Activated T-cell treated with anti-CD3 and anti-CD28 coated beads, Interleukin-2, amount 50 U/mL, for 4 hours (primary cell): ENCODE measurements around the gene C2CD4A. TPM values are rescaled to one million over a fixed set of nuclear protein-coding genes. Genes with fewer than 3 reads are reported as not detected.
"Not testable (repeated sequence)": the region's sequence is repeated elsewhere in the genome, so short reads cannot be mapped to it uniquely, and the experiment has no call there.

ENCODE experiments used
- ATAC-seq, 2 donors: fragments of 200-7000 bp; cut with Tn5 transposase; one replicate each; pipeline ENCODE4 v1.10.0; 2021
- DNase-seq: peaks from one replicate; pipeline ENCODE4 v3.0.0-alpha.2; 2020
- H3K27me3 Mint-ChIP-seq: one replicate; pipeline ENCODE4 v1.8.0; 2021; ENCODE audit warnings: low read depth, mixed read lengths
- H3K36me3 Mint-ChIP-seq: one replicate; pipeline ENCODE4 v1.8.0; 2022; ENCODE audit warnings: mixed read lengths; ENCODE audit not compliant: insufficient read depth
- H3K4me1 Mint-ChIP-seq: one replicate; pipeline ENCODE4 v1.8.0; 2021; ENCODE audit warnings: low read depth, mixed read lengths
- H3K4me3 Mint-ChIP-seq: one replicate; pipeline ENCODE4 v1.8.0; 2021; ENCODE audit warnings: mild to moderate bottlenecking, moderate library complexity, mixed read lengths
- H3K9me3 Mint-ChIP-seq: one replicate; pipeline ENCODE4 v1.8.0; 2021; ENCODE audit warnings: mixed read lengths
- total RNA-seq, 3 donors: library from RNA; stranded (reverse); gene quantifications; one replicate each; pipeline ENCODE4 v1.2.1, GENCODE V29; 2021

C2CD4A gene
- total RNA-seq = 1 to 10 TPM in 1 of 3 donors, under 1 TPM in 2; 0.43 to 1.0 (median 0.69) TPM

- peak within 1 kb of the TSS; percentile 82 for H3K4me3 Mint-ChIP-seq
- H3K36me3 Mint-ChIP-seq = no peaks in the 10 kb centered on the region
- ATAC-seq (peak; percentile 58 to 64), DNase-seq (peak; percentile 53)
- no peaks in the 10 kb centered on the region for H3K9me3 Mint-ChIP-seq
- peaks cover 19% of the 10 kb centered on the region for H3K27me3 Mint-ChIP-seq
- peaks cover 30% of the 10 kb centered on the region for H3K4me1 Mint-ChIP-seq
Measured at GRCh38 chr15:62066663-62067447, at the start of gene C2CD4A. C2CD4A (plus strand) TSS chr15:62066977; CDS start chr15:62067614, 637 bp downstream.

- no peak for DNase-seq
- Mint-ChIP-seq H3K9me3 (peaks cover 4% of the 10 kb centered on the region), H3K4me3 (no peak overlapping the region), H3K4me1 (peaks cover 1% of the 10 kb centered on the region), H3K36me3 (peaks cover 52% of the 10 kb centered on the region), H3K27me3 (no peaks in the 10 kb centered on the region)
- no peak for ATAC-seq
Measured at GRCh38 chr15:62020576-62021160, 46.1 kb upstream of the C2CD4A start.

GRCh38 chr15:62021991-62022600 is 44.7 kb upstream of the C2CD4A start:
- Mint-ChIP-seq H3K4me1 (peaks cover 8% of the 10 kb centered on the region), H3K36me3 (peaks cover 53% of the 10 kb centered on the region)
- no peak for ATAC-seq

GRCh38 chr15:62026487-62027262 is 40.1 kb upstream of the C2CD4A start:
- Mint-ChIP-seq H3K4me3 (no peak overlapping the region), H3K9me3 (no peaks in the 10 kb centered on the region), H3K27me3 (no peaks in the 10 kb centered on the region), H3K36me3 (peaks cover 45% of the 10 kb centered on the region), H3K4me1 (peaks cover 16% of the 10 kb centered on the region)
- ATAC-seq (no peak), DNase-seq (no peak)

More at GRCh38 chr15:62021991-62022600, 44.7 kb upstream of the C2CD4A start:
- DNase-seq = no peak
- H3K4me3 Mint-ChIP-seq = no peak overlapping the region
- no peaks in the 10 kb centered on the region for H3K9me3 Mint-ChIP-seq
- no peaks in the 10 kb centered on the region for H3K27me3 Mint-ChIP-seq

- DNase-seq (no peak), ATAC-seq (no peak)
- Mint-ChIP-seq H3K36me3 (peaks cover 40% of the 10 kb centered on the region), H3K4me1 (peaks cover 16% of the 10 kb centered on the region), H3K4me3 (no peak overlapping the region), H3K9me3 (no peaks in the 10 kb centered on the region), H3K27me3 (no peaks in the 10 kb centered on the region)
Measured at GRCh38 chr15:62027263-62027565, 39.6 kb upstream of the C2CD4A start.

- peaks cover 36% of the 10 kb centered on the region for H3K36me3 Mint-ChIP-seq
- H3K4me1 Mint-ChIP-seq = peaks cover 16% of the 10 kb centered on the region
- no peak for ATAC-seq
- H3K9me3 Mint-ChIP-seq = no peaks in the 10 kb centered on the region
- DNase-seq = no peak
- no peaks in the 10 kb centered on the region for H3K27me3 Mint-ChIP-seq
- no peak overlapping the region for H3K4me3 Mint-ChIP-seq
Measured at GRCh38 chr15:62027916-62028315, 38.9 kb upstream of the C2CD4A start.

GRCh38 chr15:62035256-62035924 is 31.4 kb upstream of the C2CD4A start:
- Mint-ChIP-seq H3K4me3 (no peak overlapping the region), H3K4me1 (peaks cover 18% of the 10 kb centered on the region), H3K27me3 (no peaks in the 10 kb centered on the region), H3K9me3 (peaks cover 7% of the 10 kb centered on the region), H3K36me3 (peaks cover 29% of the 10 kb centered on the region)
- DNase-seq = no peak
- no peak for ATAC-seq

GRCh38 chr15:62046078-62046743 is 20.6 kb upstream of the C2CD4A start:
- Mint-ChIP-seq H3K36me3 (peaks cover 8% of the 10 kb centered on the region), H3K4me3 (peak overlapping the region; percentile 75), H3K27me3 (no peaks in the 10 kb centered on the region), H3K4me1 (peaks cover 36% of the 10 kb centered on the region), H3K9me3 (no peaks in the 10 kb centered on the region)
- no peak for DNase-seq
- peak; percentile 67 to 82 for ATAC-seq

GRCh38 chr15:62047282-62047827 is 19.4 kb upstream of the C2CD4A start:
- Mint-ChIP-seq H3K27me3 (no peaks in the 10 kb centered on the region), H3K36me3 (peaks cover 8% of the 10 kb centered on the region), H3K4me1 (peaks cover 42% of the 10 kb centered on the region), H3K9me3 (no peaks in the 10 kb centered on the region), H3K4me3 (no peak overlapping the region)
- no peak for DNase-seq
- no peak for ATAC-seq

- not testable (repeated sequence) for H3K9me3 Mint-ChIP-seq, H3K36me3 Mint-ChIP-seq, H3K27me3 Mint-ChIP-seq, H3K4me3 Mint-ChIP-seq, DNase-seq, ATAC-seq
- peaks cover 46% of the 10 kb centered on the region for H3K4me1 Mint-ChIP-seq
Measured at GRCh38 chr15:62048254-62048653, 18.5 kb upstream of the C2CD4A start.

GRCh38 chr15:62050115-62050514 is 16.7 kb upstream of the C2CD4A start:
- Mint-ChIP-seq H3K27me3 (no peaks in the 10 kb centered on the region), H3K9me3 (no peaks in the 10 kb centered on the region), H3K4me1 (peaks cover 57% of the 10 kb centered on the region), H3K4me3 (no peak overlapping the region), H3K36me3 (peaks cover 6% of the 10 kb centered on the region)
- DNase-seq (no peak), ATAC-seq (no peak)

- Mint-ChIP-seq H3K9me3 (no peaks in the 10 kb centered on the region), H3K4me1 (peaks cover 54% of the 10 kb centered on the region)
- no peak for ATAC-seq
Measured at GRCh38 chr15:62051166-62051565, 15.6 kb upstream of the C2CD4A start.

GRCh38 chr15:62052713-62053112 is 14.1 kb upstream of the C2CD4A start:
- Mint-ChIP-seq H3K36me3 (peaks cover 10% of the 10 kb centered on the region), H3K4me3 (no peak overlapping the region), H3K4me1 (peaks cover 48% of the 10 kb centered on the region), H3K9me3 (no peaks in the 10 kb centered on the region), H3K27me3 (no peaks in the 10 kb centered on the region)
- DNase-seq = no peak
- no peak for ATAC-seq

More at GRCh38 chr15:62051166-62051565, 15.6 kb upstream of the C2CD4A start:
- DNase-seq = no peak
- no peak overlapping the region for H3K4me3 Mint-ChIP-seq
- H3K36me3 Mint-ChIP-seq = peaks cover 7% of the 10 kb centered on the region
- no peaks in the 10 kb centered on the region for H3K27me3 Mint-ChIP-seq
